Measurements from ENCODE around the gene PLXNA2.

PLXNA2 gene

DNA sequence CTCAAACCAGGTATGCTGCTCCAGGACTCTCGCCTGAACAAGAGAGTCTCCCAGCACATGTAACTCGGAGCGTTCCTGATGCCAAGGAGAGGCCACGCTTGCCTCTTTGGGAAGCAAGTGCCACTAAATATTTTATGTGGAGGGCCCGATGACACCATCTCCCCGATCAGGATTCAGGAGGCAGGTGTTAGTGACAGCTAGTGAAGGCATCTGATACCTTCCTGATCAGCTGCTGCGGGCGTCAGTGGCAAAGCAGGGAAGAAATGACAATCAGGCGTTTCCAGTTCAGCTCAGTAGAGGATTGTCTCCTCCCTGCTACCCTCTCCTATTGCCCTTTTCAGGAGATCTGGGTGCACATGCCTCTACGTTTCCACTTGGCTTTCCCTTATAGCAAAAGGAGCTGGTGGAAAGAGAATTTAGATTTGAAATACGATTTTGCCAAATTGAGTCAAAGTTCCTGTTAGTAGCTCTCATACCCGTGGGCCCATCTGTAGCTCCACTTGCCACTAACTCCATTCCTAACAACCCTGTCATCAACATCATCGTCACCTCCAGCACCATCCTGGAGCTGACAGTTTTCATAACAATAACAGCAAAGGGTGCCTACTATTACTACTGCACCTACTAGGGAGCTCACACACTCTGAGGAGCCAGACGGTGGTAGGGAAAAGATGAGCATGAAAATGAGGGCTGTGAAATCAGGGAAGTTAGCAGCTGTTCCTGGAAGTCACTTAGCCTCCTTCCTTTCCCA lies 21.6 kb downstream of the PLXNA2 start:
- DNase-seq (ENCODE audit: low read depth): no peak

DNA sequence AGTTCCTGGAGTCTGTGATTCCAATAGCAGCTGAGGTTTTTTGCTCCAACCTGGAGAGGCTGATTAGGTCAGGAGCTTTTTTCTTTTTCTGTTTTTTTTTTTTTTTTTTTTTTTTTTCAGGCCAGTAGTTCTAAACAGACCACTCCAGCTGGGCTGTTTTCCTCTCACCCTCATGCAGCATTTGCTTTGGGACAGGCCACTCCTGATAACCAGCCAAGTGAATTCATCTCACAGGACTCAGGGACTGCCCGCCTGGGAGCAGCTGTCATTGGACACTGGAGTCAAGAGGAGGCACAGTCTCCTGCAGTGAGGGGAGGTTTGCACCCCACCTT lies 22.9 kb downstream of the PLXNA2 start:
- no peak for DNase-seq (ENCODE audit: low read depth)

DNA sequence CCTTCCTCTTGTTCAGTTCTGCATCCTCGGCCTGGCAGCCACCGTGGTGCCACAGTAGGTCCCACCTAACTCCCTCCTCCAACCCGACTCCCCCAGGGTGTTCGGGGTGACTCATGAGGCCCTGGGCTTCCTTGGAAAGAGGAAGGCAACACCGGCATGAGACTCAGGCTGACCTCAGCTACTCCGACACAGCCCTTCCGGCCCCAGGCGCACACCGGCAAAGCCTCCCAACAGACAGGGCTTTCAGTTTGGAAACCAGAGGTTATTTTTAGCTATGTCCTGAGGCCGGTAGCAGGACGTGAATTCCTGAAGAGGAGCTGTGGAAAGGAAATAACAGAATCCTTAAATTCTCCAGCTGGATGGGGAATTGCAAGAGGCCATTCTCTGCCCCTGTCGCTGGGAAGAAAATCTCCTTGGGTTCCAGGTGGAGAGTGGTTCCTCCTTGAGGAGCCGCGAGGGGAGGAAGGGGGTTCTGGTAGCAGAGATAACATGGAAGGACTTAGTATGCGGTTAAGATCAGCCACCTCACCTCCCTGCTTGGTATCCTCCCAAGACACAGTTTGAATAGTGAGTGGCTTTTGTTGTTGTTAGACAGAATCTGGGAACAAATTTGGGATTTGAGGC lies 24.4 kb downstream of the PLXNA2 start:
- DNase-seq (ENCODE audit: low read depth): no peak

DNA sequence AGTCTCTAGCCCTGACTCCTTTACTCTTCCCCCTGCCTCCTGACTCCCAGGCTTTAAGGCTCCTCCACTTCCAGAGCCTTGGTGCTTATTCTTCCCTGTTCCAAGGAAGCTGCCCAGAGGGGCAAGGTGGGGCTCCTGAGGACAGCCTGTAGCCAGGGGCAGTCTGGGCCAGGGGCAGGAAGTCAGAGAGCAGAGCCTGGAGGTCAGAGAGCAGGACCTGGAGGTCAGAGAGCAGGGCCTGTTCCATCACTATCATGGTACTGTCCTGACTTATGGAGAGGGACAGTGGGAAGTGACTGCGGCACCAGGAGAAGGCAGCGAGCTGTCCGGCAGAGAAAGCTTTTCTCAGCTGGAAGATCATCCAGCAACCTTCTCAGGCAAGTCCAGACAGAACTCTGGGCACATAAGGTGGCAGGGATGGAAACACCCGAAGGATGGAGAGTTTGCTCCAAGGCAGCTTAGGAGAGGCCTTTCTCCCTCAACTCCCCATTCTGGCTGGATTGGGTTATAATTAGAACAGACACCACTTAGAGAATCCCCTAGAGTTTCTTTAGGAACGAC lies 25.0 kb downstream of the PLXNA2 start:
- DNase-seq (ENCODE audit: low read depth): no peak

DNA sequence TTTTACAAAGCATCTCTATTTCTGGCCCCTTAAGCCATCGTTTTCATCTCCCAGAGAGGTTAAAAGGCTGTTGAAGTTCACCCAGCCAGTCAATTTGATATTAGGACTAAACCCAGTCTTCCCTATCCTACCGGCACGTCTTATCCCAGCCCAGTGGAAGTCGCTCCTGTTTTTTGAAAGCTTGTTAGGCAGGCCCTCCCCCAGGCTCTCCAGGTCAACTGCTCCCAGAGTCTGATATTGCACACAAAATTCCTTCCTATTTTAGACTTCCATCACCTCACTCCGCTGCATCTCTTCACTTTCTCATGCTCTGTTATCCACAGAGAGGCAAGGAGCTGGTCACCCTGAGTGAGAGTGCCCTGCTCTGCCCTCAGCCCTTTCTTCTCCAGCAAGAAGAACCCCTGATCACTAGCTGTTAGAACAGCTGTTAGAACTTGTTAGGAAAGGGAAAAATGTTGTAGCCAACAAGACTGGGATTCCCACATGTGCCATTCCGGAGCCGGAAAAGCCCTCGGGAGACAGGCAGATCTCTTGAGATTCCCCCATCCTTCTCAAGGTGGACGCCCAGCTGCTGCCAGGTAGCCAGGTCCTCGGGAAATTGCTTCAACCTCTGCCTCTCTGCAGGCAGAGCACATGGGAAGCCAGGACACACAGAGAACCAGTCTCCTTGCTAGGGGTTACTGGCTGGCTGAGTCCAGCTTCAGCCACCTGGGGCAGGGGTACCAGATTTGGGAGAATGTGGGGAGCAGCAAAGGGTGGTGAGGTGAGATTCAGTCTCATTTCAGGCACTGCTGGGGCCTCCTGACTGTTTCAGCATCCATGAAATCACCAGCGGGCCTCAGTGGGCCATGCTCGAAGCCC lies 25.7 kb downstream of the PLXNA2 start:
- DNase-seq (ENCODE audit: low read depth): no peak

DNA sequence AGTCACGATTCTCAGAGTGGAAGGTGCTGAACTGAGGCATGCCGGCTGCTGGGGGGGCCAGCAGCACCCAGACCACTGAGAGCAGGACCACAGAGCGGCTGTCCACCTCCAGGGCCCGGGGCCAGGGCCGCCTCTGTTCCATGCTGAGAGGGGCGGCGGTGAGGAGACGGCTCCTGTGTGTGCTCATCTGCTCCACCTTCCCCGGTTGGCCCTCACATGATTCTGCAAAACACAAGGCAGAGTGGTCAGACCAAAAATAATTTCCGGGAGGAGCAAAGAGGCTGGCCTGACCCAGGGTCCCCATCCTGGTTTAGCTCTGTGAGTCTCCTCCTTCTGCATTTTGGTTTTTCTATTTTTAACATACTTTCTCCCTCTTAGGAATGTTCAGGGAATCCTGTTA lies 26.4 kb downstream of the PLXNA2 start:
- no peak for DNase-seq (ENCODE audit: low read depth)

DNA sequence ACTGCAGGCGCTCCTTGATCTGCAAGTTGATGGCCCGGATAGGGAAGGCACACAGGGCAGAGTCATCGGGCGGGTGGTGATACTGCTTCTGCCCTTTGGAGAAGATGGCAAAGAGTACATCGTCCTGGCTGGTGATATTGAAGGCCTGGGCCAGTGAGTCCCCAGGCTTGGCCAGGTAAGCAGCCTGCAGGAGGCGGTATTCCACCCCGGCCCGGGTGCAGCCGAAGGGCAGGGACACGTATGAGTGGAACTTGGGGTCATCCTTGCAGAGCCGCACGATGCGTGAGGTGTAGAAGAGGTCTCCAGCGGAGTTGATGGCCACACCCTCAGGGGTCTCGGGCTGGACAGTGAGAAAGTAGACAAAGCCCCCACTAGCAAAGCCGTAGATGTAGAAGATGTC lies 27.4 kb downstream of the PLXNA2 start:
- DNase-seq (ENCODE audit: low read depth): no peak

DNA sequence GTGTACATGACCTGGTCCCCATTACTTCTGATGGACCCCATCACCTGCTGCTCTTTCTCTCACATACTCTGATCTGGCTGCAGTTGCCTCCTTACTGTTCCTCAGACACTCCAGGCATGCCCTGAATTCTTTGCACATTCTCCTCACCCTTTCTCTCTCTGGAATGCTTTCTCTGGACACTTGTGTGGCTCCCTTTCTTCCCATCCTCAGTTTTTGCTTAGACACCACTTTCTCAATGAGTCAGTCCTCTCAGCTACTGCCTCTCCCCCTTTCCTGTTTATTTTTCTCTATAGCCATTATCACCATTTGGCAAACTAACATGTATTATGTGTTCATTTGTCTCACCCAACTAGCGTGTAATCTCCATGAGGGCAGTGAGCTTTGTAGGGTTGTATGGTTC lies 28.1 kb downstream of the PLXNA2 start:
- DNase-seq (ENCODE audit: low read depth): no peak

DNA sequence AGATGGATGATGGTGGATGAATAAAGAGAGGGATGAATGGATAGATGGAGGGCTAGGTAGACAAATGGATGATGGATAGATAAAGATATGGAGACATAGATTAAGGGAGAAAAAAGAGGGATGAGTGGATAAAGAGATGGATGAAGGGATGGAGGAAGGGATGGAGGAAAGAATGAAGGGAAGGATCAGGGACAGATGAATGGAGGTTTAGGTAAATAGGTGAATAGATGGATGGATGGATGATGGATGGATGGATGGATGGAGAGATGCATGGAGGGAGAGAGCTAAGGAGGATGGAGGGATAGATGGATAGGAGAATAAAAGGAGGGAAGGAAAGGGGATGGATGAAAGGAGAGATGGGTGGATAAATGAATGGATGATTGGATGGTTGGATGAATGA lies 28.8 kb downstream of the PLXNA2 start:
- no peak for DNase-seq (ENCODE audit: low read depth)

DNA sequence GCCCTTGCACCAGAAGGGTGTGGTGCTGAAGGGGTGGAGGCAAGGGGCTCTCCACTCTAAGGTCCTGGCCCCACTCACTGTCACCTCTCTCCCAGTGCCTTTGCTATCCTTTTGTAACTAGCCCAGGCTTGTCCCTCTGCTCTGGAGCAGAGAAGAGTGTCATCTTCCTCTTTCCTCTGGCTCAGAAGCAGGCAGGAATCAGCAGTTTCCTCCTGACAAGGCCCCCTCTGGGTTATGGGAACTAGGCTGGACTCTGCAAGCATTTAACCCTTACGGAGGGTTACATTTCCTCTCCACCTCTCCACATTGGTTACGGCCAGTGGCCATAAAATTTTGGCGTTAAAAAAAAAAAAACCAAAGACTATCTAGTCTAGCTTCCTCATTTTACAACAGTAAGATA lies 30.4 kb downstream of the PLXNA2 start:
- DNase-seq (ENCODE audit: low read depth): no peak

DNA sequence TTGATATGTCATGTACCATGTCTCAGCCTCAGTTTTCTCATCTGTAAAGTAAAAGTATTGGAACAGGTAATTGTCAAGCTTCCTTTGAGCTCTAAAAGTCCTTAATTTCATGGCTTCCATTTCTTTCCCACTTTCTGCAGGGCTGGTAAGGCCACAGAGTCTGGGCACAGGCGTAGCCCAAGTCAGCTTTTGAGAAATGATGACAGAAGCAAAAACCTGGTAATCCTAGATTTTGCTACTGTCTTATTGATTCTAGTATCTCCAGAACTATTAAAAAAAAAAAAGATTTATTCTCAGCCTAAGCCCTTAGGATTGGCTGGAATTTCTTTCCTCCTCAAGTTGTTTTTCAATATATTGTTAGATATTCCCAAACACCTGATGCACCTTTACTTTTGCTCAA lies 31.3 kb downstream of the PLXNA2 start:
- no peak for DNase-seq (ENCODE audit: low read depth)

DNA sequence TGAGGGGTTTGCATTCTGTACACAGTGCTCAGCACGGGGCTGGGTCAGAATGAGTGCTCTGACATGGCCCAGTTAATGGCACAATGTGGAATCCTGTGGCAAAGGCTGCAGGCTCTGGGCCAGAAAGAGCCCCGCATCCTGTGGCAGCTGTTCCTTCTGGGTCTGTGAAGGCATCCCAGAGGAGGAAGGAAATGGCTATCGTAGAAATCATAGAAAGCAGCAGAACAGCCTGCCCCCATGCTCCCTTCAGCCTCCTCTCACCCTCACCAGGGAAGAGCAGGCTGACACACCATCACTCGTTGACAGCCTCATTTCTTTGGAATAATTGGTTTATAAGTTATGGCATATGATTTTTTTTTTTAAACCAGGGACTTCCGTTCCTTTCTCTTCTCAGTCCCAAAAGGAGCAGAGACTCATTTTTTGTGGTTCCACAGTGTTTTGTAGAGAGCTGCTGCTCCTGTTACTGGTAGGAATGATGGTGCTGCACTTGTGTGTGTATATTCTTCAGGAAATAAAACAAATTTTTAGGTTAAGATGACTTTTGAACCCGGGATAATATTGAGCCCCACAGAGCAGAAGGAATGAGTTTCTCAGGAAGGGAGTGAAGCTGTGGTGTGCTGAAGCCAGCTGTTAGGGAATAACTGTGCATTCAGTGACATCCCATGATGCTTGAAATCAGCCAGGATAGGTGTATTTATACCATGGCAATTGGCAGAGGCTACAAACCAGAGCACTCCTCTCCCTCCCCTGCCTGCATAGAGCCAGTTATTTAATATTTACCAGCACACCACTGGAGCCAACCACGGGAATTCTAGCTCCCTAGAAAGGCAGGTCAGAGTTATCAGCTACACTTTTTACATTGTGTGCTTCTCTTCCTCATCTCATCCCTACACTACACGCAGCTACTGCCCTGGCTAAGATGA lies 32.0 kb downstream of the PLXNA2 start:
- no peak for DNase-seq (ENCODE audit: low read depth)

DNA sequence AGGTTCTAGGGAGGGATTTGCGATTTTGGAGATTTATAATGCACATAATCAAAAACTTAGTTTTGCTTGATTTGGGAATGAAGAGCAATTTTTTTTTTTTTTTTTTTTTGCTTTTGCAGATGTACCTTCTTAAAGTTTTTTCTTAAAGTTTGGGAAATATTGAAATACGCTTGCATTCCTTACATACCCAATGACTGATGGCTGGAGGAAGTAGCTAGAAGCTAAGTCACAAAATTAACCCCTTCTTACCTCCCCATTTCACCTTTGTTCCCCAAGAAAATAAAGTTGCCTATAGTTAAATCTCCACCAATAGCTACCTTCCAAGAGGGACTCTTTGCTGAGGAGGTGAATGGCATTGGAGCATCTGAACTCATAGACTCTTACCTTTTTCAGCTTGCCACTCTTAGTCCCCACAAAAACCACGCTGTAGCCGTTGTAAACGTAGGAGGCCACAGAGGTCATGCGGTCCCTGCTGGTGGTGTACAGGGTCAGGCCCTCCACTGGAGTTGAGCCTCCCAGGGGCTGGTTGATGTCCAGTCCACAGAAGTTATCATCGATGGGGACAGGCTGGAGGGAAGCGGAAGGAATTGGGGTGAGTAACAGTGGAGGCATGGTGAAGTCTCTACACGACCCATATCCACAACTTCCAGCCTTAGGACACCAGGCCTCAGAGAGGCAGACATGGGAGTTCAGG lies 34.1 kb downstream of the PLXNA2 start:
- DNase-seq (ENCODE audit: low read depth): no peak

DNA sequence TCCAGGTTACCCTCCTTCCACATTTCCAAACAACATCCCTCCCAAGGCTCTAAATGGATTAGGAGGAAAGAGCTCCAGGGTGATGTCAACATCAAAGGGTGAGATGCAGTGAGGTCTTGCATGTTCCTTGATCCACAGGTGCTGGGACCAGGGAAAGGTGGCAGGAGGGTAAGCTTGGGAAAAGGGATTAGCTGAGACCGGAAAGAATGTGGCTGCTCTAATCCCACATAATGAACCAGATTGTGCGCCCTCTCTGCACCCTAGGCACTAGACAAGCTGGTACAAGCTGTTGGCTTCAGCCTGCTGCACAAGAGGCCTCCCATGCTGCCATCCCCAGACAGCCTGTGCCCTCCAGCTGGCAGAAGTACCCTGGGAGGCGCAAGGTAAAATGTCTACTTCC lies 34.9 kb downstream of the PLXNA2 start:
- DNase-seq (ENCODE audit: low read depth): no peak

DNA sequence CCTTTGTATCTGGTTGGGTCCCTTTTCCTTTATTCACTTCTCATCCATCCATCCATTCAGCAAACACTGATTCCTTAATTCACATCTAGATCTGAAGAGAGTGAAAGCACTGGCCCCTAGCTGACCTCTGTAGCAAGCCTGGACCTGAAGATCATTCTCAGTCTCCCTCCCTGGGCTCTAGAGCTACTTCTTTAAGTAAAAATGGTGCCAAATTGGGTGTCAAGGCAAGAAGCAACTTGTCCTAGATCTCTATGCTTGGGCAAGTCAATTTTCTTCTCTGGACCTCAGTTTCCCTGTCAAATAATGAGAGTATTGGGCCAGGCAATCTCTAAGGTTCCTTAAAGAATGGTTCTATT lies 36.1 kb downstream of the PLXNA2 start:
- no peak for DNase-seq (ENCODE audit: low read depth)

DNA sequence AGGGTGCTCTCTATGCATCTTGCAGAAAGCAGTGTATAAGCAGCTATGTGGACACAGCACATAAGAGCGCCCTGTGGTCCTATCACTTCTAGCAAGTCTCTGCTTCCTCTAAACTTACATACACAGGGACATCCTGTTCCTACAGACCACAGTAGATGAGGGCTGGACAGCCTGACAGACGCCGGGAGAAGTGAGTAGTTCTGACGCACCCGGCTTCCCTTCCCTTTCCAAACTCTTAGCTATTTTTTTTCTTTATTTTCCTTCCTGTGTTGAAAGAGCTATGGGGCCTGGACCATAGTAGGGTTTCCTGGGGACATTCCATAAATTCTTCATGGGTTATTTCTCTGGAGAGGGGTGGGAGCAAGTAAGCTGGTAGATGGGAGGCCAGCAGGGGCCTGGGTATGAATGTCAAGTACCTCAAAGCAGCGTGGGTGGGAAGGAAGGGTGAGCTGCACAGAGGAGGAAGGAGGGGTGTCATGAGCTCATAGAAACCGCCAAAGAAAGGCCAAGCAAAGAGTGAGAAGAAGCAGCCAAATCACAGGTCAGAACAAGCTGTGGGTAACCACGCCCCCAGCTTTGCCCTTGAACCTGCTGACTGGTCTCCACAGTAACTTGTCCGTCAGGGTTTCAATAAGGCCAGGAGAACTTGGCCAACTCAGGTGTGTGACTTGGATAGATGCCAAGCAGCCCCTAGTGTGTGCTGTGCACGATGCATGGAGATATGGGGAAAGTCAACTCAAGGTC lies 36.6 kb downstream of the PLXNA2 start:
- no peak for DNase-seq (ENCODE audit: low read depth)

DNA sequence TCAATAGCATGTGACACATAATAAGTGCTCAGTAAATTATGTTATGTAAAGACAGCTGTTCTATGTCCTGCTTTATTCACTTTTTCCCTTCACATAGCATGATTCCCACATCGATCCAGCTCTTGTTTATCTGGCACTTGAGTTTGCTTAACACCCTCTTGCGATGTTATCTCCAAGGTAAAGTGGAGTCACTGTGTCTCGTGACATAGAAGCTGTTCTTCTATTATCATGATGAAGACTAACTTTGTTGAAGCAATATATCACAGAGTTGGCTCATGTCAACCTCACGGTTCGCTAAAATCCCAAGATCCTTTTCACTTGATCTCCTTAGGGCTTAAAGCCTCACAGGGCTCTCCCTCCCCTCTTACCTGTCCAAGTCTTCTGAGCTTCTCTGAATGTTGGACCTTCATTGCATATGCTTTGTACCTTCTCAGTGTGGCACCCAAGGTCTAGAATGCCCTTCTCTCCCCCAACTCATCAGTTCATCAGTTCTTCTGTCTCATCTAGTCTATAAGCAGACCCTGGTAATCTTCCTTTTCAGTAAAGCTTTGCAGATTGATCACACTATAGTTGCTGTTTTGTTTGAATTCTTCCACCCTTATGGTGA lies 38.0 kb downstream of the PLXNA2 start:
- no peak for DNase-seq (ENCODE audit: low read depth)

DNA sequence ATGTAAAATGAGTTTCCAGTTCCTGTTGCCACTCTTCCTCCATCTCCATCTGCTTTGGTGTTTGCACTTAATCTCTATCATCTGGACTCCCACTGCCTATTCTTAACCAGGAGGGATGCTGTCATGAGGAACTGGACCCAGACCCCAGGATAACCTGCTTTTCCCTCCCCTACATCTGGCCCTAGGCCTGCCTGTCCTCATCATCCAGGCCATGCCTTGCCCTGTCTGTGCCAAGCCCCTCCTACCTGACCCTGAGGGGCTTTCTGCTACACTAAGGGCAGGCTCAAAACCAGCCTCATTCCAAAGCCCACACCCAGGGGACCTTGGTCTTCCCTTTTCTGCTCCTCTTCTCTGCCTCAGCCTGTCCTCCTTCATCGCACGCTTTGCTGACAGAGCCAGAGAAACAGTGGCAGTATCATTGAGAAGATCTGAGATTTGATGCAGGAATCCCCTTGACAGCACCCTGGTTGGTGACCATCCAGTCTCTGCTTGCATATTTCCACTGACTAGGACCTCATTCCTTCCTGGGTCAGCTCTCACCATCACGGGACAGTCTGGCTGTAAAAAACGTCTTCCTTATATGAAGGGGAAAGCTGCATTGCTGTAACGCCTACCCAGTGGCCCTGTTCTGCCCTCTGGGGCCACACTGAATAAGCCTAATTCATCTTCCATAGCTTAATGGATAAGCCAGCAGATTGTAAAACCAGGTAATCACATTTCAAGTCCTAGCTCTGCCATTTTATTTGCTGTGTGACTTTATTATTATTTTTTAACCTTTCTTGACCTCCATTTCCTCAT lies 38.8 kb downstream of the PLXNA2 start:
- no peak for DNase-seq (ENCODE audit: low read depth)

DNA sequence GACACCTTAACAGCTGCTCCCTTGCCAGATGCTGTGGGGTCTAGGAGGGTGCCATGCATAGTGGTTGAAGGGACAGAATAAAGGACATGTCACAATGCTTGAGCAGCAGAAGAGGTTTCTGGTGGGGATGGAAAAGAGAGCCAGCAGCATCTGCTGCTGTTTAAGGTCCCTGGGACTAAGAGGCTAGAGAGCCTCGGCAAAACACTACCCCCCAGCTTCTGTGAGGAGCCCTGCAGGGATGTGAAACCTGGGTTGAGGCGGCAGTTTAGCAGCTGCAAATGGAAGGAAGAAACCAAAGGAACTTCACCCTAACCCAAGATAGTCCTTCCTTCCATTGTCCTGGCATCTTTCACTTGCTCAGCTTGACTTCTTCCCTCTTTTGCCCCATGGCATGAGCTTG lies 39.4 kb downstream of the PLXNA2 start:
- no peak for DNase-seq (ENCODE audit: low read depth)
